ENCODE results near the gene B4GALT1. TPM values are rescaled to one million over a fixed set of nuclear protein-coding genes. Genes with fewer than 3 reads are reported as not detected.

Gene B4GALT1
- total RNA-seq, 4 donors from 2014 or later = 42.3 to 60.4 (median 47.9) TPM

GRCh38 chr9:33187519-33188218 lies 20.5 kb upstream of the B4GALT1 start:
- TF ChIP-seq CTCF (IDR thresholded peaks at IDR 0.05) (no peak), POLR2A (IDR thresholded peaks at IDR 0.05) (no peak)
- no peaks in the 10 kb centered on the region for H3K9me3 ChIP-seq
- intact Hi-C loops (cut with DNase I) = no loop called here
- no peak for DNase-seq
- H3K27me3 ChIP-seq = no peaks in the 10 kb centered on the region
- H3K4me1 ChIP-seq = peaks cover 30 to 60% (median 51%) of the 10 kb centered on the region in 3 donors
- 28 to 38% methylated on average over 7 of the region's 7 CpGs for WGBS, 2 donors
- H3K4me3 ChIP-seq = no peak overlapping the region
- H3K36me3 ChIP-seq = no peaks in the 10 kb centered on the region
- H3K27ac ChIP-seq = peak overlapping the region in 3 of 4 donors; percentile 51 to 69 (median 51)

- intact Hi-C loops (cut with DNase I) = no loop called here
- WGBS, 2 donors = 6 to 35% methylated on average over 2 to 3 of the region's 3 CpGs
- Histone ChIP-seq H3K27ac (peak overlapping the region in 3 of 4 donors; percentile 37 to 69 (median 51)), H3K27me3 (no peaks in the 10 kb centered on the region), H3K4me3 (no peak overlapping the region), H3K36me3 (no peaks in the 10 kb centered on the region), H3K9me3 (no peaks in the 10 kb centered on the region), H3K4me1 (peaks cover 30 to 60% (median 51%) of the 10 kb centered on the region in 3 donors)
- no peak for DNase-seq
- TF ChIP-seq POLR2A (IDR thresholded peaks at IDR 0.05) = no peak
- no peak for TF ChIP-seq CTCF (IDR thresholded peaks at IDR 0.05)
Observed at GRCh38 chr9:33186457-33187168, 19.5 kb upstream of the B4GALT1 start.

GRCh38 chr9:33185858-33186257 lies 18.7 kb upstream of the B4GALT1 start:
- Histone ChIP-seq H3K4me3 (no peak overlapping the region), H3K36me3 (no peaks in the 10 kb centered on the region), H3K27ac (peak overlapping the region; percentile 18 to 62 (median 38)), H3K27me3 (no peaks in the 10 kb centered on the region), H3K4me1 (peaks cover 30 to 60% (median 51%) of the 10 kb centered on the region in 3 donors), H3K9me3 (no peaks in the 10 kb centered on the region)
- no peak for DNase-seq
- TF ChIP-seq POLR2A (IDR thresholded peaks at IDR 0.05) (no peak), CTCF (IDR thresholded peaks at IDR 0.05) (no peak)
- intact Hi-C loops (cut with DNase I) = no loop called here
- 47 to 50% methylated on average over 1 to 3 of the region's 5 CpGs for WGBS, 2 donors

- intact Hi-C loops (cut with DNase I) = no loop called here
- Histone ChIP-seq H3K4me3 (no peak overlapping the region), H3K4me1 (peaks cover 30 to 60% (median 51%) of the 10 kb centered on the region in 3 donors), H3K27me3 (no peaks in the 10 kb centered on the region), H3K9me3 (no peaks in the 10 kb centered on the region), H3K36me3 (no peaks in the 10 kb centered on the region), H3K27ac (peak overlapping the region; percentile 19 to 62 (median 58))
- DNase-seq = no peak
- 53 to 78% methylated on average over 10 to 11 of the region's 11 CpGs for WGBS, 2 donors
- TF ChIP-seq CTCF (IDR thresholded peaks at IDR 0.05) (no peak), POLR2A (IDR thresholded peaks at IDR 0.05) (no peak)
Observed at GRCh38 chr9:33185406-33185805, 18.3 kb upstream of the B4GALT1 start.

- Histone ChIP-seq H3K36me3 (no peaks in the 10 kb centered on the region), H3K27me3 (no peaks in the 10 kb centered on the region), H3K4me1 (peaks cover 30 to 56% (median 51%) of the 10 kb centered on the region in 3 donors), H3K27ac (peak overlapping the region; percentile 19 to 62 (median 58)), H3K9me3 (no peaks in the 10 kb centered on the region), H3K4me3 (no peak overlapping the region)
- 26 to 30% methylated on average over 2 of the region's 2 CpGs for WGBS, 2 donors
- TF ChIP-seq POLR2A (IDR thresholded peaks at IDR 0.05) = no peak
- no peak for TF ChIP-seq CTCF (IDR thresholded peaks at IDR 0.05)
- intact Hi-C loops (cut with DNase I) = no loop called here
- no peak for DNase-seq
Observed at GRCh38 chr9:33184963-33185362, 17.8 kb upstream of the B4GALT1 start.
